GM06990 (cell line): ENCODE results near the gene NRN1L.

Experiments
- DNase-seq: peaks from one replicate; pipeline ENCODE4 v3.0.0-alpha.2; 2011; ENCODE audit not compliant: insufficient read length; ENCODE audit errors: extremely low read depth
- H3K27me3 ChIP-seq: replicated peaks from 2 replicates; pipeline ENCODE4 v1.6.0; 2011; ENCODE audit warnings: low read length; ENCODE audit not compliant: control insufficient read depth, insufficient read depth
- H3K36me3 ChIP-seq: 2 replicates; pipeline ENCODE4 v1.5.1; 2011; ENCODE audit warnings: low read length; ENCODE audit not compliant: control insufficient read depth, insufficient read depth
- H3K4me3 ChIP-seq: replicated peaks from 2 replicates; pipeline ENCODE4 v1.5.1; 2011; ENCODE audit warnings: low read depth, mild to moderate bottlenecking, control low read depth, low read length
- TF ChIP-seq, protein P1 (sequence below): IDR thresholded peaks from 2 replicates; pipeline ENCODE4 v1.5.1; 2011; ENCODE audit warnings: low read length, control low read depth, mild to moderate bottlenecking, inconsistent platforms; ENCODE audit not compliant: insufficient read depth, poor library complexity, severe bottlenecking

Gene NRN1L

DNA sequence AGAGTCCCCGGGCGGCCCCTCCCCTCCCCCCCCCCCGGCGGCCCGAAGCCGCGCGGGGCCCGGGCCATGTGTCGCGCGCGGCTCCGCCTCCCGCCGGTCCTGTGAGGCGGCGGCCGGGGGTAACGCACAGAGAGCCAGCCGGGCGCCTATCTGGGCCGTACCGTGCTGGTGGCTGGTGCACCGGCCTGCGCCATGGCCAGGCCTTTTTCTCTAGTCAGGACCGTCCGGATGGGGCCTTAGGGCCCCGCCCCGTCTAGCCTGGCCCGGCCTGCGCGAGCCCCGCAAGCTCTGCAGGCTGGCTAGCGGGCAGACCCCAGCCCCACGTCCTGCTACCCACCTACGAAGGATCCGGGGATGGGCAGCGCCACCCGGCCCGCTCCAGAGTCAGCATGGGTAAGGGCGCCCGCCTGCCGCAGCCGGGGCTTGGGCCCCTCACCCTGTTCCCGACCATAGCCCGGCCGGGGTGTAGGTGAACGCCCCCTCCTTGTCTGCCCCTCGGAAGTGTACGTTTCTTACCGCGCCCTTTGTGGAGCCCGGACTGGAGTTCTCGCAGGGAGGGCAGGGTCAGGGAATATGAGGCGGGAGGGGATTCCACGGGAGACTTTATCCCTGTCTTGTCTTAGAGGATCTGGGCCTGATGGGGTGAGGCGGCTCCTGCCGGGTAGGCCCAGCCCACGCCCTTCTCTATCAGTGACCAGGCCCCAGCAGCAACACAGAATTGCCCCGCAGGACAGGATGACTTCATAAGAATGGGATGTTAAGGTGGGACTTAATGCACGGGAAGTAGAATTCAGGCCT, 37.4 kb upstream of the NRN1L start, which contains the start of gene CENPT:
TSS of gene CENPT (minus strand) at position 630 of the 798 bp plus-strand sequence. CDS start 13,834 bp downstream, outside the sequence.
- TF ChIP-seq, protein P1, sequence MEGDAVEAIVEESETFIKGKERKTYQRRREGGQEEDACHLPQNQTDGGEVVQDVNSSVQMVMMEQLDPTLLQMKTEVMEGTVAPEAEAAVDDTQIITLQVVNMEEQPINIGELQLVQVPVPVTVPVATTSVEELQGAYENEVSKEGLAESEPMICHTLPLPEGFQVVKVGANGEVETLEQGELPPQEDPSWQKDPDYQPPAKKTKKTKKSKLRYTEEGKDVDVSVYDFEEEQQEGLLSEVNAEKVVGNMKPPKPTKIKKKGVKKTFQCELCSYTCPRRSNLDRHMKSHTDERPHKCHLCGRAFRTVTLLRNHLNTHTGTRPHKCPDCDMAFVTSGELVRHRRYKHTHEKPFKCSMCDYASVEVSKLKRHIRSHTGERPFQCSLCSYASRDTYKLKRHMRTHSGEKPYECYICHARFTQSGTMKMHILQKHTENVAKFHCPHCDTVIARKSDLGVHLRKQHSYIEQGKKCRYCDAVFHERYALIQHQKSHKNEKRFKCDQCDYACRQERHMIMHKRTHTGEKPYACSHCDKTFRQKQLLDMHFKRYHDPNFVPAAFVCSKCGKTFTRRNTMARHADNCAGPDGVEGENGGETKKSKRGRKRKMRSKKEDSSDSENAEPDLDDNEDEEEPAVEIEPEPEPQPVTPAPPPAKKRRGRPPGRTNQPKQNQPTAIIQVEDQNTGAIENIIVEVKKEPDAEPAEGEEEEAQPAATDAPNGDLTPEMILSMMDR, result no peak

GRCh38 chr16:67848118-67848517, 36.6 kb upstream of the NRN1L start:
- TF ChIP-seq, protein P1, result no peak
- Histone ChIP-seq H3K27me3 (no peaks in the 10 kb centered on the region), H3K4me3 (peak overlapping the region; percentile 96), H3K36me3 (no peaks in the 10 kb centered on the region)
- no peak for DNase-seq

More for the DNA sequence above, 37.4 kb upstream of the NRN1L start, which contains the start of gene CENPT:
- Histone ChIP-seq H3K4me3 (peak within 1 kb of the TSS; percentile 96), H3K36me3 (no peaks in the 10 kb centered on the region), H3K27me3 (no peaks in the 10 kb centered on the region)
- no peak for DNase-seq

DNA sequence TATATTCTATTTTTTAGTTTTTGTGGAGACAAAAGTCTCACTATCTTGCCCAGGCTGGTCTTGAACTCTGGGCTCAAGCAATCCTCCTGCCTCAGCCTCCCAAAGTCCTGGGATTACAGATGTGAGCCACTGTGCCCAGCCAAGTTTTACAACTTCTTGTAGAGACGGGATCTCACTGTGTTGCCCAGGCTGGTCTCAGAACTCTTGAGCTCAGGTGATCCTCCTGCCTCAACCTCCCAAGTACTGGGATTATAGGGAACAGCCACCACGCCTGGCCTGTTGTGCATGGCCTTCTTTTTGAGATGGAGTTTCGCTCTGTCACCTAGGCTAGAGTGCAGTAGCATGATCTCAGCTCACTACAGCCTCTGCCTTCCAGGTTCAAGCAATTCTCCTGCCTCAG, 31.0 kb upstream of the NRN1L start:
- TF ChIP-seq, protein P1, result no peak
- H3K27me3 ChIP-seq, result no peaks in the 10 kb centered on the region
- no peak overlapping the region for H3K4me3 ChIP-seq
- no peak for DNase-seq
- H3K36me3 ChIP-seq, result no peaks in the 10 kb centered on the region; the same call in 1 of the 2 replicates

DNA sequence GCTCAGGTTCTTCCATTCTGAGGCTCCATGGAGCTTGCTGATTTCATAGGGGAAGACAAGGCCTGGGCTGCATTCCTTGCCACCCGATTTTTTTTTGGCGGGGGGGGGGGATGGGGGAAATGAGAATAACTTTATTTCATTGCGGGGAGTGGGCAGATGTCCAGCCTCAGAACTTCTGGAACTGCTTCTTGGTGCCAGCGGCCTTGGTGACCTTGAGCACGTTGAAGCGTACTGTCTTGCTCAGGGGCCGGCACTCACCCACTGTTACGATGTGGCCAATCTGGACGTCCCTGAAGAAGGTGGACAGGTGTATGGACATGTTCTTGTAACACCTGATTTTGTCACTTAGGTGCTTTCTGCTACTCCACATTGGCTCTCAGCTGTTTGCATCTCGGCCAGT, 28.9 kb upstream of the NRN1L start:
- DNase-seq, result no peak
- Histone ChIP-seq H3K36me3 (peaks cover 2% of the 10 kb centered on the region; the same call in 1 of the 2 replicates), H3K4me3 (no peak overlapping the region), H3K27me3 (no peaks in the 10 kb centered on the region)
- TF ChIP-seq, protein P1, result no peak

GRCh38 chr16:67856927-67857546, 27.6 kb upstream of the NRN1L start:
- peaks cover 3% of the 10 kb centered on the region; the same call in 1 of the 2 replicates for H3K36me3 ChIP-seq
- no peaks in the 10 kb centered on the region for H3K27me3 ChIP-seq
- no peak overlapping the region for H3K4me3 ChIP-seq
- TF ChIP-seq, protein P1, result no peak
- DNase-seq, result no peak
